ENCODE results near the gene ARSG. TPM values are rescaled to one million over a fixed set of nuclear protein-coding genes. Genes with fewer than 3 reads are reported as not detected.
"Not testable (repeated sequence)": the region's sequence is repeated elsewhere in the genome, so short reads cannot be mapped to it uniquely, and the experiment has no call there.

Gene ARSG
- total RNA-seq, 1 experiment from 2014 or later = 6.1 TPM

GRCh38 chr17:68255731-68256538 is 35.4 kb upstream of the ARSG start:
- H3K27ac Mint-ChIP-seq (ENCODE audit: unreplicated experiment) = no peak overlapping the region
- no TSS peak for BruUV-seq (replicated peaks)
- Histone ChIP-seq H3K9me3 (no peaks in the 10 kb centered on the region), H3K4me1 (peaks cover 8% of the 10 kb centered on the region; the same call in 1 of the 2 replicates), H3K36me3 (ENCODE audit: control insufficient read depth, insufficient read depth, low read length) (no peaks in the 10 kb centered on the region), H3K4me3 (ENCODE audit: low read depth, low read length) (no peak overlapping the region), H3K27me3 (replicated peaks; ENCODE audit: control insufficient read depth, insufficient read depth, low read length) (no peaks in the 10 kb centered on the region)
- ChIA-PET POLR2A (no interaction called here), CTCF (interaction anchor here (0.9 kb wide), 1 partner anchor 143 kb away, joined by 4 read pairs; no protein-coding TSS in a partner anchor)
- TF ChIP-seq, protein P1, sequence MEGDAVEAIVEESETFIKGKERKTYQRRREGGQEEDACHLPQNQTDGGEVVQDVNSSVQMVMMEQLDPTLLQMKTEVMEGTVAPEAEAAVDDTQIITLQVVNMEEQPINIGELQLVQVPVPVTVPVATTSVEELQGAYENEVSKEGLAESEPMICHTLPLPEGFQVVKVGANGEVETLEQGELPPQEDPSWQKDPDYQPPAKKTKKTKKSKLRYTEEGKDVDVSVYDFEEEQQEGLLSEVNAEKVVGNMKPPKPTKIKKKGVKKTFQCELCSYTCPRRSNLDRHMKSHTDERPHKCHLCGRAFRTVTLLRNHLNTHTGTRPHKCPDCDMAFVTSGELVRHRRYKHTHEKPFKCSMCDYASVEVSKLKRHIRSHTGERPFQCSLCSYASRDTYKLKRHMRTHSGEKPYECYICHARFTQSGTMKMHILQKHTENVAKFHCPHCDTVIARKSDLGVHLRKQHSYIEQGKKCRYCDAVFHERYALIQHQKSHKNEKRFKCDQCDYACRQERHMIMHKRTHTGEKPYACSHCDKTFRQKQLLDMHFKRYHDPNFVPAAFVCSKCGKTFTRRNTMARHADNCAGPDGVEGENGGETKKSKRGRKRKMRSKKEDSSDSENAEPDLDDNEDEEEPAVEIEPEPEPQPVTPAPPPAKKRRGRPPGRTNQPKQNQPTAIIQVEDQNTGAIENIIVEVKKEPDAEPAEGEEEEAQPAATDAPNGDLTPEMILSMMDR (IDR thresholded peaks at IDR 0.05; ENCODE audit: insufficient read depth in 1 of 2, low read depth in 1 of 2, low read length in 1 of 2, severe bottlenecking in 1 of 2, unreplicated experiment in 1 of 2) = no peak
- intact Hi-C loops (cut with micrococcal nuclease; ENCODE audit: unreplicated experiment) = no loop called here
- no peaks in the 10 kb centered on the region for H3K4me1 Mint-ChIP-seq (ENCODE audit: low read depth, unreplicated experiment)
- peaks cover 10% of the 10 kb centered on the region for H3K36me3 Mint-ChIP-seq (ENCODE audit: insufficient read depth, unreplicated experiment)
- no peak overlapping the region for H3K4me3 Mint-ChIP-seq (ENCODE audit: unreplicated experiment)
- H3K27me3 Mint-ChIP-seq (ENCODE audit: insufficient read depth, unreplicated experiment) = no peaks in the 10 kb centered on the region
- H3K9me3 Mint-ChIP-seq (ENCODE audit: unreplicated experiment) = no peaks in the 10 kb centered on the region
- DNase-seq = no peak

- CTCF ChIA-PET = interaction anchor here (0.9 kb wide), 1 partner anchor 34 kb away, joined by 5 read pairs; the partner anchor contains the start of genes ARSG and SLC16A6
- H3K36me3 Mint-ChIP-seq (ENCODE audit: insufficient read depth, unreplicated experiment) = peaks cover 10% of the 10 kb centered on the region
- H3K9me3 ChIP-seq = not testable (repeated sequence)
These were observed 34.6 kb upstream of the ARSG start for GRCh38 chr17:68256701-68257100.

GRCh38 chr17:68257934-68258333 is 33.4 kb upstream of the ARSG start:
- H3K36me3 ChIP-seq (ENCODE audit: control insufficient read depth, insufficient read depth, low read length) = no peaks in the 10 kb centered on the region
- Mint-ChIP-seq H3K27ac (ENCODE audit: unreplicated experiment) (no peak overlapping the region), H3K4me1 (ENCODE audit: low read depth, unreplicated experiment) (no peaks in the 10 kb centered on the region), H3K27me3 (ENCODE audit: insufficient read depth, unreplicated experiment) (no peaks in the 10 kb centered on the region), H3K36me3 (ENCODE audit: insufficient read depth, unreplicated experiment) (peaks cover 10% of the 10 kb centered on the region), H3K9me3 (ENCODE audit: unreplicated experiment) (no peaks in the 10 kb centered on the region), H3K4me3 (ENCODE audit: unreplicated experiment) (no peak overlapping the region)
- TF ChIP-seq, protein P1 (IDR thresholded peaks at IDR 0.05; ENCODE audit: insufficient read depth in 1 of 2, low read depth in 1 of 2, low read length in 1 of 2, severe bottlenecking in 1 of 2, unreplicated experiment in 1 of 2) = no peak
- ChIA-PET CTCF (interaction anchor here (0.9 to 1.9 kb wide), 2 partner anchors 33 to 141 kb away, joined by 5 to 6 read pairs; partner anchors contain the start of genes ARSG and SLC16A6), POLR2A (interaction anchor here (0.6 kb wide), 1 partner anchor 11 kb away, joined by 3 read pairs; no protein-coding TSS in a partner anchor)
- no peak for DNase-seq
- no peaks in the 10 kb centered on the region for H3K27me3 ChIP-seq (replicated peaks; ENCODE audit: control insufficient read depth, insufficient read depth, low read length)
- intact Hi-C loops (cut with micrococcal nuclease; ENCODE audit: unreplicated experiment) = no loop called here
- peaks cover 8% of the 10 kb centered on the region; the same call in 1 of the 2 replicates for H3K4me1 ChIP-seq
- H3K4me3 ChIP-seq (ENCODE audit: low read depth, low read length) = no peak overlapping the region
- H3K9me3 ChIP-seq = no peaks in the 10 kb centered on the region
- no TSS peak for BruUV-seq (replicated peaks)

More at GRCh38 chr17:68256701-68257100, 34.6 kb upstream of the ARSG start:
- DNase-seq; H3K27ac Mint-ChIP-seq (ENCODE audit: unreplicated experiment); H3K27me3 Mint-ChIP-seq (ENCODE audit: insufficient read depth, unreplicated experiment); H3K9me3 Mint-ChIP-seq (ENCODE audit: unreplicated experiment); H3K36me3 ChIP-seq (ENCODE audit: control insufficient read depth, insufficient read depth, low read length); H3K4me3 ChIP-seq (ENCODE audit: low read depth, low read length); POLR2A ChIA-PET; H3K27me3 ChIP-seq (replicated peaks; ENCODE audit: control insufficient read depth, insufficient read depth, low read length); H3K4me1 Mint-ChIP-seq (ENCODE audit: low read depth, unreplicated experiment); BruUV-seq (replicated peaks); H3K4me1 ChIP-seq; H3K4me3 Mint-ChIP-seq (ENCODE audit: unreplicated experiment); intact Hi-C loops (cut with micrococcal nuclease; ENCODE audit: unreplicated experiment): not testable (repeated sequence)

- CTCF ChIA-PET = interaction anchor here (1.9 kb wide), 1 partner anchor 140 kb away, joined by 6 read pairs; no protein-coding TSS in a partner anchor
These were observed 32.2 kb upstream of the ARSG start for GRCh38 chr17:68258890-68259647.

DNA sequence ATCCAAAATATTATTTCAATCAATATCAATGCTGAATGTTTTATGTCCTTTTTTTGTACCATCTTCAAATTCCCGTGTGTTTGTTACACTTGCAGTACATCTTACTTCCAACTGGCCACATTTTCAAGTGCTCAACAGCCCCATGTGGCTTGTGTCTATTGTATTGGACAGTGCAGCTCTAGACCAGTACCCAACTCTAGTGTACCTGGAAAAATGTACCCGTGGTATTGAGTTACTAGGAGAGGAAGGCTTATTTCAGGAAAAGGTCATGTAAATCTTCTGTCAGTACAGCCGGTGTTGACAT is 31.7 kb upstream of the ARSG start:
- intact Hi-C loops (cut with micrococcal nuclease; ENCODE audit: unreplicated experiment); H3K9me3 ChIP-seq; H3K36me3 Mint-ChIP-seq (ENCODE audit: insufficient read depth, unreplicated experiment); H3K4me1 Mint-ChIP-seq (ENCODE audit: low read depth, unreplicated experiment); H3K9me3 Mint-ChIP-seq (ENCODE audit: unreplicated experiment); H3K27me3 ChIP-seq (replicated peaks; ENCODE audit: control insufficient read depth, insufficient read depth, low read length); H3K4me1 ChIP-seq; H3K27me3 Mint-ChIP-seq (ENCODE audit: insufficient read depth, unreplicated experiment); H3K36me3 ChIP-seq (ENCODE audit: control insufficient read depth, insufficient read depth, low read length); BruUV-seq (replicated peaks): not testable (repeated sequence)
- peak overlapping the region; percentile 38 for H3K4me3 ChIP-seq (ENCODE audit: low read depth, low read length)
- Mint-ChIP-seq H3K4me3 (ENCODE audit: unreplicated experiment) (peak overlapping the region; percentile 79), H3K27ac (ENCODE audit: unreplicated experiment) (peak overlapping the region; percentile 57)
- CTCF ChIA-PET = interaction anchor here (1.9 kb wide), 1 partner anchor 139 kb away, joined by 6 read pairs; no protein-coding TSS in a partner anchor
- POLR2A ChIA-PET = interaction anchor here (1.1 kb wide), 1 partner anchor 12 kb away, joined by 3 read pairs; the partner anchor contains the start of gene AMZ2
- peak in 1 of 2 experiments; percentile 27 for DNase-seq

More at GRCh38 chr17:68258890-68259647, 32.2 kb upstream of the ARSG start:
- H3K4me1 ChIP-seq; H3K9me3 ChIP-seq; H3K27me3 ChIP-seq (replicated peaks; ENCODE audit: control insufficient read depth, insufficient read depth, low read length); H3K27me3 Mint-ChIP-seq (ENCODE audit: insufficient read depth, unreplicated experiment); H3K36me3 ChIP-seq (ENCODE audit: control insufficient read depth, insufficient read depth, low read length); H3K4me1 Mint-ChIP-seq (ENCODE audit: low read depth, unreplicated experiment); H3K9me3 Mint-ChIP-seq (ENCODE audit: unreplicated experiment); H3K36me3 Mint-ChIP-seq (ENCODE audit: insufficient read depth, unreplicated experiment); intact Hi-C loops (cut with micrococcal nuclease; ENCODE audit: unreplicated experiment): not testable (repeated sequence)
- Mint-ChIP-seq H3K4me3 (ENCODE audit: unreplicated experiment) (peak overlapping the region; percentile 79), H3K27ac (ENCODE audit: unreplicated experiment) (peak overlapping the region; percentile 57)
- peak overlapping the region; percentile 38 for H3K4me3 ChIP-seq (ENCODE audit: low read depth, low read length)
- POLR2A ChIA-PET = interaction anchor here (1.1 kb wide), 1 partner anchor 12 kb away, joined by 3 read pairs; the partner anchor contains the start of gene AMZ2
- DNase-seq = peak; percentile 73 to 74
- BruUV-seq (replicated peaks) = TSS peak; percentile 42

Measured in Caco-2 (cell line).